Measurements from ENCODE around the gene CYP4V2. TPM values are rescaled to one million over a fixed set of nuclear protein-coding genes. Genes with fewer than 3 reads are reported as not detected.

The CYP4V2 gene
- total and polyA plus RNA-seq, 2 experiments from 2014 or later: 12.2 to 24.6 TPM

DNA sequence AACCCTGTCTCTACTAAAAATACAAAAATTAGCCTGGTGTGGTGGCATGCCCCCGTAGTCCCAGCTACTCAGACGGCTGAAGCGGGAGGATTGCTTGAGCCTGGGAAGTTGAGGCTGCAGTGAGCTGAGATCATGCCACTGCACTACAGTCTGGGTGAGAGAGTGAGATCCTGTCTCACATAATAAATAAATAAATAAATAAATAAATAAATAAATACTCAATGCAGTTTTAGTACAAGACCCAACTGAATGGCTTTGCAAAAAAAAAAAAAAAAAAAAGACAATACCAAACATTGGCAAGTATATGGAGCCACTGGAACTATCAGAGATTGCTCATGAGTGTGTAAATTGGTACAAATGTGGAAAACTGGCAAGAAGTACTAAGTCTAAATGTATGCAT lies 3.3 kb upstream of the CYP4V2 start:
- Histone ChIP-seq H3K4me1 (ENCODE audit: insufficient read depth) (peaks cover 6% of the 10 kb centered on the region), H3K36me3 (replicated peaks; ENCODE audit: insufficient read depth, low read depth) (no peaks in the 10 kb centered on the region), H4K20me1 (ENCODE audit: insufficient read depth, poor library complexity, severe bottlenecking) (no peaks in the 10 kb centered on the region), H3K9me2 (replicated peaks; ENCODE audit: insufficient read depth) (no peaks in the 10 kb centered on the region), H3K27me3 (no peaks in the 10 kb centered on the region), H3K4me2 (no peak overlapping the region), H3K79me2 (peaks cover 2% of the 10 kb centered on the region), H3K4me3 (no peak overlapping the region), H3K27ac (no peak overlapping the region), H3K9me3 (ENCODE audit: low read depth) (no peaks in the 10 kb centered on the region), H2AFZ (no peak overlapping the region)
- TF ChIP-seq EZH2phosphoT487 (IDR thresholded peaks at IDR 0.05; ENCODE audit: low read depth, severe bottlenecking, unreplicated experiment): no peak
- TF ChIP-seq, protein P1, sequence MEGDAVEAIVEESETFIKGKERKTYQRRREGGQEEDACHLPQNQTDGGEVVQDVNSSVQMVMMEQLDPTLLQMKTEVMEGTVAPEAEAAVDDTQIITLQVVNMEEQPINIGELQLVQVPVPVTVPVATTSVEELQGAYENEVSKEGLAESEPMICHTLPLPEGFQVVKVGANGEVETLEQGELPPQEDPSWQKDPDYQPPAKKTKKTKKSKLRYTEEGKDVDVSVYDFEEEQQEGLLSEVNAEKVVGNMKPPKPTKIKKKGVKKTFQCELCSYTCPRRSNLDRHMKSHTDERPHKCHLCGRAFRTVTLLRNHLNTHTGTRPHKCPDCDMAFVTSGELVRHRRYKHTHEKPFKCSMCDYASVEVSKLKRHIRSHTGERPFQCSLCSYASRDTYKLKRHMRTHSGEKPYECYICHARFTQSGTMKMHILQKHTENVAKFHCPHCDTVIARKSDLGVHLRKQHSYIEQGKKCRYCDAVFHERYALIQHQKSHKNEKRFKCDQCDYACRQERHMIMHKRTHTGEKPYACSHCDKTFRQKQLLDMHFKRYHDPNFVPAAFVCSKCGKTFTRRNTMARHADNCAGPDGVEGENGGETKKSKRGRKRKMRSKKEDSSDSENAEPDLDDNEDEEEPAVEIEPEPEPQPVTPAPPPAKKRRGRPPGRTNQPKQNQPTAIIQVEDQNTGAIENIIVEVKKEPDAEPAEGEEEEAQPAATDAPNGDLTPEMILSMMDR (IDR thresholded peaks at IDR 0.05; ENCODE audit: poor library complexity): no peak
- TF ChIP-seq EZH2 (IDR thresholded peaks at IDR 0.05; ENCODE audit: borderline replicate concordance): no peak
- 57% methylated on average over 3 of the region's 3 CpGs for WGBS (ENCODE audit: low lambda C conversion rate, missing lambda C conversion rate)
- no peak for DNase-seq (ENCODE audit: low spot score)

- Histone ChIP-seq H3K27me3 (no peaks in the 10 kb centered on the region), H2AFZ (no peak overlapping the region), H3K9me2 (replicated peaks; ENCODE audit: insufficient read depth) (no peaks in the 10 kb centered on the region), H3K79me2 (peaks cover 16% of the 10 kb centered on the region), H3K4me2 (peak overlapping the region; percentile 85), H3K36me3 (replicated peaks; ENCODE audit: insufficient read depth, low read depth) (no peaks in the 10 kb centered on the region), H3K4me3 (no peak overlapping the region), H3K27ac (peak overlapping the region; percentile 97), H3K4me1 (ENCODE audit: insufficient read depth) (peaks cover 6% of the 10 kb centered on the region), H4K20me1 (ENCODE audit: insufficient read depth, poor library complexity, severe bottlenecking) (no peaks in the 10 kb centered on the region), H3K9me3 (ENCODE audit: low read depth) (no peaks in the 10 kb centered on the region)
- TF ChIP-seq, protein P1 (IDR thresholded peaks at IDR 0.05; ENCODE audit: poor library complexity): no peak
- TF ChIP-seq EZH2 (IDR thresholded peaks at IDR 0.05; ENCODE audit: borderline replicate concordance): no peak
- 84% methylated on average over 4 of the region's 4 CpGs for WGBS (ENCODE audit: low lambda C conversion rate, missing lambda C conversion rate)
- peak; percentile 2 for DNase-seq (ENCODE audit: low spot score)
Measured at GRCh38 chr4:186189656-186190055, 1.7 kb upstream of the CYP4V2 start.

GRCh38 chr4:186190581-186191199 lies 677 bp upstream of the CYP4V2 start:
- H3K27me3 ChIP-seq: no peaks in the 10 kb centered on the region
- peak overlapping the region; percentile 97 for H3K27ac ChIP-seq
- peak; percentile 63 for DNase-seq (ENCODE audit: low spot score)
- no peaks in the 10 kb centered on the region for H4K20me1 ChIP-seq (ENCODE audit: insufficient read depth, poor library complexity, severe bottlenecking)
- WGBS (ENCODE audit: low lambda C conversion rate, missing lambda C conversion rate): 1% methylated on average over 19 of the region's 34 CpGs
- no peaks in the 10 kb centered on the region for H3K36me3 ChIP-seq (replicated peaks; ENCODE audit: insufficient read depth, low read depth)
- peak overlapping the region; percentile 99 for H2AFZ ChIP-seq
- H3K9me2 ChIP-seq (replicated peaks; ENCODE audit: insufficient read depth): no peaks in the 10 kb centered on the region
- H3K9me3 ChIP-seq (ENCODE audit: low read depth): no peaks in the 10 kb centered on the region
- H3K4me3 ChIP-seq: peak overlapping the region; percentile 100
- H3K4me2 ChIP-seq: peak overlapping the region; percentile 85
- TF ChIP-seq, protein P1 (IDR thresholded peaks at IDR 0.05; ENCODE audit: poor library complexity): no peak
- TF ChIP-seq EZH2phosphoT487 (IDR thresholded peaks at IDR 0.05; ENCODE audit: low read depth, severe bottlenecking, unreplicated experiment) (no peak), EZH2 (IDR thresholded peaks at IDR 0.05; ENCODE audit: borderline replicate concordance) (no peak)
- peaks cover 17% of the 10 kb centered on the region for H3K79me2 ChIP-seq
- peaks cover 6% of the 10 kb centered on the region for H3K4me1 ChIP-seq (ENCODE audit: insufficient read depth)

All from hepatocyte (in vitro differentiated cells).